ENCODE measurements around the gene NR4A1. TPM values are rescaled to one million over a fixed set of nuclear protein-coding genes. Genes with fewer than 3 reads are reported as not detected.

Gene NR4A1
- total RNA-seq, 1 experiment from 2014 or later, result 25.8 TPM

GRCh38 chr12:52015532-52016041 lies 35.7 kb upstream of the NR4A1 start:
- no peak overlapping the region for H2BK120ac ChIP-seq (ENCODE audit: low read depth, low read length, poor library complexity, severe bottlenecking)
- H3T11ph ChIP-seq (ENCODE audit: low read length), result no peak overlapping the region
- H3K27me3 ChIP-seq (ENCODE audit: insufficient read depth, low read length), result no peaks in the 10 kb centered on the region
- 0 out of 5 replicates have a peak overlapping the region, but pooled peaks of 1 of the 2 experiments have one; percentile 35 for H3K4me3 Mint-ChIP-seq
- no peak overlapping the region for H2BK15ac ChIP-seq (ENCODE audit: low read depth, low read length)
- no peaks in the 10 kb centered on the region for H3K23me2 ChIP-seq (ENCODE audit: insufficient read length, low read depth, low read length, poor library complexity, severe bottlenecking)
- no peak overlapping the region for H3K23ac ChIP-seq (ENCODE audit: insufficient read length, low read depth, low read length)
- no peak overlapping the region for H2BK12ac ChIP-seq (ENCODE audit: insufficient read length, low read depth, low read length)
- no peak for DNase-seq
- no peaks in the 10 kb centered on the region for H3K9me3 ChIP-seq (ENCODE audit: control insufficient read depth, low read depth, low read length)
- H3K27me3 Mint-ChIP-seq (ENCODE audit: low read depth), result peaks cover 84% of the 10 kb centered on the region
- H3K4me2 ChIP-seq (ENCODE audit: insufficient read depth, insufficient read length, low read length), result no peak overlapping the region
- no peak overlapping the region for H2AK5ac ChIP-seq (ENCODE audit: insufficient read length, low read length)
- no peak overlapping the region for H3K9ac ChIP-seq (ENCODE audit: extremely low read depth, insufficient read length, low read length)
- H3K79me1 ChIP-seq (ENCODE audit: insufficient read depth, low read depth, low read length, poor library complexity, severe bottlenecking), result no peaks in the 10 kb centered on the region
- H4K8ac ChIP-seq (replicated peaks; ENCODE audit: insufficient read length, low read depth, low read length), result no peak overlapping the region
- peaks cover 6% of the 10 kb centered on the region; the same call in 1 of the 2 replicates for H3K4me1 ChIP-seq (ENCODE audit: insufficient read depth, low read length)
- no peak overlapping the region for H2BK5ac ChIP-seq (ENCODE audit: insufficient read length, low read length)
- no peak overlapping the region for H2AFZ ChIP-seq (ENCODE audit: low read length)
- no peak overlapping the region for H3K4ac ChIP-seq (ENCODE audit: low read depth, low read length)
- WGBS (ENCODE audit: extremely low coverage, insufficient read length, low lambda C conversion rate), result no CpG with 5 or more reads among the region's 10 CpGs
- no peaks in the 10 kb centered on the region for H4K20me1 ChIP-seq (ENCODE audit: control insufficient read depth, insufficient read depth, insufficient read length)
- H3K18ac ChIP-seq (ENCODE audit: insufficient read length, low read depth, low read length), result no peak overlapping the region
- H4K91ac ChIP-seq (ENCODE audit: insufficient read length, low read depth, low read length), result no peak overlapping the region
- no peak for TF ChIP-seq CTCF (conservative IDR thresholded peaks at IDR 0.05)
- no peak overlapping the region for H3K27ac ChIP-seq (ENCODE audit: insufficient read length, low read depth, low read length)
- H2BK20ac ChIP-seq (ENCODE audit: low read depth, low read length, poor library complexity, severe bottlenecking), result no peak overlapping the region
- H3K4me1 Mint-ChIP-seq, result peaks cover 26 to 40% of the 10 kb centered on the region in 2 experiments
- no peaks in the 10 kb centered on the region for H3K79me2 ChIP-seq (ENCODE audit: insufficient read depth, low read length)
- H3K36me3 Mint-ChIP-seq (ENCODE audit: insufficient read depth in 1 of 3, low read depth in 3 of 3), result peaks cover 0 to 14% (median 10%) of the 10 kb centered on the region in 3 experiments; a peak in 3 of 7 replicates
- H3K14ac ChIP-seq (ENCODE audit: insufficient read depth, low read length), result no peak overlapping the region
- peak overlapping the region in 1 of 3 experiments; percentile 44; a peak in 2 of 7 replicates for H3K27ac Mint-ChIP-seq
- no peak overlapping the region for H4K5ac ChIP-seq (ENCODE audit: insufficient read length, low read depth, low read length)
- H3K9me3 Mint-ChIP-seq, result no peaks in the 10 kb centered on the region; a peak in 1 of 5 replicates
- no peak overlapping the region for H3K56ac ChIP-seq (ENCODE audit: insufficient read length, low read depth, low read length)

Data from H9 (cell line).